DND-41 (cell line): ENCODE data around the gene CRIP3.

ENCODE experiments used
- ATAC-seq: fragments of 200-7000 bp; cut with Tn5 transposase; 3 replicates; pipeline ENCODE4 v1.9.1; 2021; ENCODE audit warnings: low read depth; ENCODE audit not compliant: insufficient read depth
- DNase-seq: peaks from one replicate; pipeline ENCODE4 v3.0.0-alpha.2; 2020
- H2AFZ ChIP-seq: 2 replicates; pipeline ENCODE4 v1.6.0; 2012; ENCODE audit warnings: low read depth, low read length
- H3K27ac ChIP-seq: 2 replicates; pipeline ENCODE4 v1.5.1; 2012; ENCODE audit warnings: low read length, inconsistent platforms
- H3K27me3 ChIP-seq: fragments of 200-600 bp; sonication (generic); 2 replicates; pipeline ENCODE4 v1.6.0; 2012; ENCODE audit warnings: low read length, mild to moderate bottlenecking, inconsistent platforms; ENCODE audit not compliant: insufficient read depth, poor library complexity
- H3K36me3 ChIP-seq: 2 replicates; pipeline ENCODE4 v1.5.1; 2012; ENCODE audit warnings: low read length, inconsistent platforms; ENCODE audit not compliant: insufficient read depth
- H3K4me1 ChIP-seq: 2 replicates; pipeline ENCODE4 v1.5.1; 2012; ENCODE audit warnings: mild to moderate bottlenecking, low read length; ENCODE audit not compliant: insufficient read depth
- H3K4me2 ChIP-seq: 2 replicates; pipeline ENCODE4 v1.6.0; 2012; ENCODE audit warnings: mild to moderate bottlenecking, moderate library complexity, low read length, inconsistent platforms; ENCODE audit not compliant: insufficient read depth
- H3K4me3 ChIP-seq, 2 experiments: fragments of 200-600 bp in 1 of 2; shearing (Covaris generic) in 1 of 2; 2 replicates each; pipeline ENCODE4 v1.5.1; 2012 to 2016; ENCODE audit warnings: inconsistent platforms in 2 of 2, low read length in 2 of 2, mild to moderate bottlenecking in 2 of 2, low read depth in 1 of 2, moderate library complexity in 1 of 2
- H3K79me2 ChIP-seq: 2 replicates; pipeline ENCODE4 v1.6.0; 2012; ENCODE audit warnings: low read length, inconsistent platforms; ENCODE audit not compliant: insufficient read depth
- H3K9ac ChIP-seq: 2 replicates; pipeline ENCODE4 v1.6.0; 2012; ENCODE audit warnings: low read depth, mild to moderate bottlenecking, inconsistent platforms, low read length, moderate library complexity
- H3K9me3 ChIP-seq: 2 replicates; pipeline ENCODE4 v1.5.1; 2012; ENCODE audit warnings: low read length, moderate library complexity, mild to moderate bottlenecking, inconsistent platforms; ENCODE audit not compliant: insufficient read depth, severe bottlenecking
- H4K20me1 ChIP-seq: 2 replicates; pipeline ENCODE4 v1.6.0; 2012; ENCODE audit warnings: low read length; ENCODE audit not compliant: insufficient read depth
- CTCF ChIP-seq: IDR thresholded peaks from 2 replicates; pipeline ENCODE4 v1.5.1; 2012; ENCODE audit warnings: borderline replicate concordance, low read length, moderate library complexity, mild to moderate bottlenecking; ENCODE audit not compliant: poor library complexity, severe bottlenecking; ENCODE audit errors: extremely low read depth
- EZH2 ChIP-seq: IDR thresholded peaks from 3 replicates; pipeline ENCODE4 v1.6.1; 2012; ENCODE audit warnings: borderline replicate concordance, low read depth, mild to moderate bottlenecking, moderate library complexity, low read length, inconsistent platforms; ENCODE audit not compliant: severe bottlenecking

Gene CRIP3

DNA sequence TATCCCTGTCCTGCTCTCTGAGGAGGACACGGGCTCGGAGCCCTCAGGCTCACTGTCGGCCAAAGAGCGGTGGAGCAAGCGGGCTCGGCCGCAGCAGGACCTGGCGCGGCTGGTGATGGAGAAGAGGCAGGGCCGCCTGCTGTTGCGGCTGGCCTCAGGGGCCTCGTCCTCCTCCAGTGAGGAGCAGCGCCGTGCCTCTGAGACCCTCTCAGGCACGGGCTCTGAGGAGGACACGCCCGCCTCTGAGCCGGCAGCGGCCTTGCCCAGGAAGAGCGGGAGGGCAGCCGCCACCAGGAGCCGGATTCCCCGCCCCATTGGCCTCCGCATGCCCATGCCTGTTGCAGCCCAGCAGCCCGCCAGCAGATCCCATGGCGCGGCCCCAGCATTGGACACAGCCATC is 24.7 kb downstream of the CRIP3 start:
- no peaks in the 10 kb centered on the region for H4K20me1 ChIP-seq
- no peak overlapping the region for H3K27ac ChIP-seq
- H2AFZ ChIP-seq: no peak overlapping the region
- ATAC-seq: no peak
- no peaks in the 10 kb centered on the region for H3K9me3 ChIP-seq
- TF ChIP-seq CTCF (no peak), EZH2 (no peak)
- H3K9ac ChIP-seq: no peak overlapping the region
- no peaks in the 10 kb centered on the region for H3K36me3 ChIP-seq
- no peak overlapping the region for H3K4me3 ChIP-seq
- peaks cover 7% of the 10 kb centered on the region for H3K27me3 ChIP-seq
- H3K4me2 ChIP-seq: no peak overlapping the region
- no peak for DNase-seq
- no peaks in the 10 kb centered on the region for H3K79me2 ChIP-seq
- H3K4me1 ChIP-seq: no peaks in the 10 kb centered on the region

DNA sequence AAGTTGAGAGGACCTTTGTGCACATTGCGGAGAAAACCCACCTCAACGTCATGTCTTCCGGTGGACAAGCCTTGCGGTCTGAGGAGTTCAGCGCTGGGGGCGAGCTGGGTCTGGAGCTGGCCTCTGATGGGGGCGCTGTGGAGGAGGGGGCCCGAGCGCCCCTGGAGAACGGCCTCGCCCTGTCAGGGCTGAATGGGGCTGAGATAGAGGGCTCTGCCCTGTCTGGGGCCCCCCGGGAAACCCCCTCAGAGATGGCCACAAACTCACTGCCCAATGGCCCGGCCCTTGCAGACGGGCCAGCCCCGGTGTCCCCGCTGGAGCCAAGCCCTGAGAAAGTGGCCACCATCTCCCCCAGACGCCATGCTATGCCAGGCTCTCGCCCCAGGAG is 25.1 kb downstream of the CRIP3 start:
- H2AFZ ChIP-seq: no peak overlapping the region
- no peaks in the 10 kb centered on the region for H3K9me3 ChIP-seq
- H3K4me2 ChIP-seq: no peak overlapping the region
- ATAC-seq (no peak), DNase-seq (no peak)
- H3K27me3 ChIP-seq: peaks cover 7% of the 10 kb centered on the region
- H3K27ac ChIP-seq: no peak overlapping the region
- H3K79me2 ChIP-seq: no peaks in the 10 kb centered on the region
- no peaks in the 10 kb centered on the region for H4K20me1 ChIP-seq
- TF ChIP-seq EZH2 (no peak), CTCF (no peak)
- no peaks in the 10 kb centered on the region for H3K4me1 ChIP-seq
- H3K36me3 ChIP-seq: no peaks in the 10 kb centered on the region
- H3K9ac ChIP-seq: no peak overlapping the region
- no peak overlapping the region for H3K4me3 ChIP-seq

DNA sequence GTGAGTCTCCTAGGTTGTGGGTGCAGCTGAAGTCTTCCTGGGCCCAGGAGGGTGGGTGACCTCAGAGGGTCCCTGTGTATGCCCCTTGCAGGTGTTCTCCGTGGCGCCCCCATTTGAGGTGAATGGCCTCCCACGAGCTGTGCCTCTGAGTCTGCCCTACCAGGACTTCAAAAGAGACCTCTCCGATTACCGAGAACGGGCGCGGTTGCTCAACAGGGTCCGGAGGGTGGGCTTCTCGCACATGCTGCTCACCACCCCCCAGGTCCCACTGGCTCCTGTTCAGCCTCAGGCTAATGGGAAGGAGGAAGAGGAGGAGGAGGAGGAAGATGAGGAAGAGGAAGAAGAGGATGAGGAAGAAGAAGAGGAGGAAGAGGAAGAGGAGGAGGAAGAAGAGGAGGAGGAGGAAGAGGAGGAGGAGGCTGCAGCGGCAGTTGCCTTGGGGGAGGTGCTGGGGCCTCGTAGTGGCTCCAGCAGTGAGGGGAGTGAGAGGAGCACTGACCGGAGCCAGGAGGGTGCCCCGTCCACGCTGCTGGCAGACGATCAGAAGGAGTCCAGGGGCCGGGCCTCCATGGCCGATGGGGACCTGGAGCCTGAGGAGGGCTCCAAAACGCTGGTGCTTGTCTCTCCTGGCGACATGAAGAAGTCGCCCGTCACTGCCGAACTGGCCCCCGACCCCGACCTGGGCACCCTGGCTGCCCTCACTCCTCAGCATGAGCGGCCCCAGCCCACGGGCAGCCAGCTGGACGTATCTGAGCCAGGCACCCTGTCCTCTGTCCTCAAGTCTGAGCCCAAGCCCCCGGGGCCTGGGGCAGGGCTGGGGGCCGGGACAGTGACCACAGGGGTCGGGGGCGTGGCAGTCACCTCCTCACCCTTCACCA is 25.8 kb downstream of the CRIP3 start:
- no peaks in the 10 kb centered on the region for H3K79me2 ChIP-seq
- no peaks in the 10 kb centered on the region for H3K4me1 ChIP-seq
- no peak overlapping the region for H3K27ac ChIP-seq
- no peak overlapping the region for H3K9ac ChIP-seq
- no peak overlapping the region for H3K4me3 ChIP-seq
- ATAC-seq: no peak
- no peak for DNase-seq
- H3K9me3 ChIP-seq: no peaks in the 10 kb centered on the region
- H3K4me2 ChIP-seq: no peak overlapping the region
- no peaks in the 10 kb centered on the region for H4K20me1 ChIP-seq
- H2AFZ ChIP-seq: no peak overlapping the region
- peaks cover 7% of the 10 kb centered on the region for H3K27me3 ChIP-seq
- no peaks in the 10 kb centered on the region for H3K36me3 ChIP-seq
- TF ChIP-seq CTCF: no peak
- no peak for TF ChIP-seq EZH2
